Stimulated activated CD8-positive, alpha-beta memory T cell treated with anti-CD3 and anti-CD28 coated beads, Interleukin-12 subunit alpha, Interleukin-12 subunit beta, amount 100 ng/mL, for 4 hours (primary cell): ENCODE results near the gene FAM186B.
"Not testable (repeated sequence)": the region's sequence is repeated elsewhere in the genome, so short reads cannot be mapped to it uniquely, and the experiment has no call there.

ENCODE experiments used
- DNase-seq: peaks from one replicate; pipeline ENCODE4 v3.0.0-alpha.2; 2020; ENCODE audit warnings: low read depth

Gene FAM186B

DNA sequence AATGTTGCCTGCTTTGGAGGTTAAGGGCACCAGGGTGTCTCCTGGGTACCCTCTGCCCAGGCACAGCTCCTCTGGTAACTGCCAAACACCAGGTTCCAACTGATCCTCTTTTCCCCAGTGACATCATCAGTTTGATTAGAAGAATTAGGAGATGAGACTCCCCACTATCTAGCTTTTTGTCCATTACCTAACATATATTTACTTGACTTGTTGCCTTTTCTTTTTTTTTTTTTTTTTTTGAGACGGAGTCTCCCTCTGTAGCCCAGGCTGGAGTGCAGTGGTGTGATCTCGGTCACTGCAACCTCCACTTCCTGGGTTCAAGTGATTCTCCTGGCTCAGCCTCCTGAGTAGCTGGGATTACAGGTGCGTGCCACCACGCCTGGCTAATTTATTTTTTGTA lies at the start of gene FAM186B:
FAM186B (minus strand) TSS at position 101 of the 400 bp plus-strand sequence. CDS start 162 bp downstream, outside the sequence.
- not testable (repeated sequence) for DNase-seq

- no peak for DNase-seq
These were observed 49.3 kb upstream of the FAM186B start for GRCh38 chr12:49654715-49655114.

GRCh38 chr12:49652921-49653520 lies 47.6 kb upstream of the FAM186B start:
- DNase-seq = no peak

- DNase-seq = no peak
These were observed 46.4 kb upstream of the FAM186B start for GRCh38 chr12:49651855-49652254.

DNA sequence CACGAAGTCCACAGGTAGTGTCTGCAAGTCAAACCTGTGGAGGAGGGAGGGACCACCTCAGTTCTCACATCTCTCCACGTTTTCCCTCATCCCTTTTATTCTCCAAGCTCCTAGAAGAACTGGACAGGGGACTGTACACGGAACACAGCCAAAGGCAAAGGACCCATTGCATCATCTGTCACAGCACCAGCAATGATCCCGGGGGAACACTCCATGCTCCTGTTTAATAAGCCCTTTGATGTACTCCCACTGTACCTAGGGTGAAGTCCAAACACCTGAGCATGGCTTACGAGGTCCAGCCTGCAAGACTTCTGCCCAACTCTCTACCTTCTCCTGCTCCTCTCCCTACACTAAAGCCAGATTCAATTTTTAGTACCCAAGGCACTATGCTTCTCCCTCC lies 44.5 kb upstream of the FAM186B start:
- no peak for DNase-seq

DNA sequence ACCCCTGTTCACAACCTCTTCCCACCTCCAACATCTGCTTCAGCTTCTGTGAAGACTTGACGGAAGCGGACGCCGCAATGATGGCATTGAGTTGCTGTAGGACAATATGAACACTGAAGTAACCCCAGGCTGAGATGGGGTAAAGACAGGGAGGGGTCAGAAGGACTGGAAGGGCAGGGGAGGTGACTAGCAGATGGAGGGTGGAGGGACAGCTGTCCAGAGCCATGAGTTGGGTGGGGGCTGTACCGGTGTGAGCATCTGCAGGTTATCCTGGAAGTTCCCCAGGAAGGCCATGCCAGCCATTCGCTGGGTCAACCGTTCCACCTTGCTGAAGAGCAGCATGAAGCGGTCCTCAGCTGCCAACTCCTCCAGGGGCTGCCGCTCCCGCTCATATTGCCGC lies 44.0 kb upstream of the FAM186B start:
- no peak for DNase-seq

DNA sequence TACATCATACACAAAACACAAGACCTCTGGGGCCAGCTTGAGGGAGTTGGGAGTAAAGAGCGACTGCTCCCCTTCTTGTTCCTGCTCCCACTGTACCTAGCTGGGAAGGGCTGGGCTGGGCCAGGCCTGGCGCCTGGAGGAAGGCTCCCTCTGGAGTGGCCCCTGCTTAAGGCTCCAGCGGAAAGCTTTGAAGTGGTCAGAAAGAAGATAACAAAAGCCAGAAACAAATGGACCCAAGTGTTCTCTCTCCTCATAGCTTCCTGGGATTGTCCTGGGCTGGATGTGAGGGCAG lies 43.2 kb upstream of the FAM186B start:
- no peak for DNase-seq

GRCh38 chr12:49647827-49648711 lies 42.6 kb upstream of the FAM186B start:
- DNase-seq = no peak

DNA sequence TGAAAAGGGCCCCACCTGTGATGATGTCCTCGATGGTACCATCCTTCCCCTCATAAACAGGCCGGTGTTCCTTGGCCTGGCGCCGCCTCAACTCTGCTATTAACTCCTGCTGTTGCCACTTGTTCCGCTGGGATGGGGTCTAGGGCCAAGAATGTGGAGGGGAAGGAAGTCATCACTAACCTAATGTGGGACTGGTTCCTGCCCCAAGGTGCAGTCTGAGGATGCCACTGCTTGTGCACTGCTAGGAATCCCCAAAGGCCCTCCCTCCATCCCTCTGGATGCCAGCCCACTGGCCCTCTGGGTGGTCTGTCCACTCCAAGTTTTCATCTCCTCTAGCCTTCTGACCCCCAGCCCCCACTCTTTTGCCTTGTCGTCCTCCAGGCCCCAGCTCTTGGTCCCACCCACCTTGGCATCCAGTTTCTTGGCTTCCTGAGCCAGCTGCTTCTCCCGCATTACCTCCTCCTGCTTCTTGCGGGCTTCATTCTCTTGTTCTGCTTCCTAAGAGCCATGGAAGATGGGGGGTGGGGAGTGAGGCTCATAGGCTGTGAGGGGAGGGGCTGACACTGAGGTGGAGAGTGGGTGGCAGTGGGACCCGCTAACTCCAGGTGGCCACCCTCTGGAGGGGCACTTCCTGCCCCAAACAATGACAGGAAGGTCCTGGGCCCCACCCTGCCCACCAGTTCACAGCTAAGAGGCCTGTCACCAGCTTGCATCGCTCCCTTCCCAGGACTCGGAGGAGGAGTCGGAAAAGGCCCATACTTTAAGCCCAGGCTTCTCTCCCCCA lies 41.6 kb upstream of the FAM186B start:
- DNase-seq = no peak

DNA sequence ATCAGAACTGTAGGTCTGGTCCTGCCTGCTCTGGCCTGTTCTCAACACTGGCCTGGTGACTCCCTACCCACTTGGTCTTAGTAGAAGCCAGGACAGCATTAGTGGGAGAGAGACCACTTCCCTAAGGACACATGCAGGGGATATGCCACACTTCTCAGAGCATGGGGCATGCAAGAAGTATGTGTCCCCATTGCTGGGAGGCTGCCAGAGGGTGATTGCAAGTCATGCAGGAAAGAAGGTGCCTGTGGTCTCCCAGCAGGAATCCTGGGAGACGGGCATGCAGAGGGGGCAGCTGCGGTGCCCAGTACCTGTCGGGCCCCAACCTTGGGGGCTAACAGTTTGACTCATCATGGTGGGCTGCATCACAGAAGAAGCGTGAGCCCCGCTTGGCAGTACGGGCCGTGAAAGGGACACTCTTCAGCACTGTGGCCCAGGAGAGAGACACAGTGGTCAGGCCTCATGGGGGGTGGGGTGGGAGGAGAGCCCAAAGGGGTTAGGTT lies 40.9 kb upstream of the FAM186B start:
- no peak for DNase-seq

DNA sequence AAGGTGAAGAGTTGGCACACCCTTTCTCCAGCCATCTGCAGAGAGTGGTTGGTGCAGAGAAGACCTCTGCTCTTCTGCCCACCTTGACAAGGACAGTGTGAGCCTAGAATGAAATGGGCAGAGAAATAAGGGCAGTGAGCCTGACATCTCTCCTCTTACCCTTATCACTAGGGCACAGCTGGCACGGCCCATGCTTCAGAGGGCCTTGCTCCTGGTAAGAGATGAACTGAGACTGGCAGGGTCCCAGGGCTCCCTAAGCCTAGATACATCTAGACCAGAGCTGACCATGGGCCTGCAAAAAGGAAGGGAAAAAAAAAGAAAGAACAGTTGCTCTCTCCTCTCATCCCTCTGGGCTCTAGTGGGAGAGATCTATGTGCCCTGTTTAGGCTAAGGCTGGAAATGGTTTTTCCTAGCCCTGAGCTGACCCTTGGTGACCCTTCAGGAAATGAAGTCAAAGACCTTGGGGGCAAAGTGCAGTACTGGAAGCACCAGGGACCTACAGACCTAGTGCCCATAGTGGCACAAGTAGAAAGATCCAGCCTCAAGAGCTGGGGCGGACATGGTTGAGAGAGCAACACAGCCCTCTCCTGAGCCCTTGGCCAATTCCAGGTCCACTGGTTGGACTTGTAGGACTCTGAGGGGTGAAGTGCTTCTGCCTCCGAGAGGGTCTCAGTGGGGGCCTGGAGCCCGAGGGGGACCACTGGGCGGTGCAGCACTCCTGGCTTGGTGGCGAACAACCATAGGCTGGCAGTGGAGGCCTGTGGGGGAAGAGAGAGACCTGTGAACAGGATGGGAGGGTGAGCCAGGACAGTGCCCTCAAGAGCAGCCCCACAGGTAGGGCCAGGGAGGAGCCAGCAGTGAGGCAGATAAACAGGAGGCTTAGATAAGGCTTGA lies 40.0 kb upstream of the FAM186B start:
- DNase-seq = no peak

DNA sequence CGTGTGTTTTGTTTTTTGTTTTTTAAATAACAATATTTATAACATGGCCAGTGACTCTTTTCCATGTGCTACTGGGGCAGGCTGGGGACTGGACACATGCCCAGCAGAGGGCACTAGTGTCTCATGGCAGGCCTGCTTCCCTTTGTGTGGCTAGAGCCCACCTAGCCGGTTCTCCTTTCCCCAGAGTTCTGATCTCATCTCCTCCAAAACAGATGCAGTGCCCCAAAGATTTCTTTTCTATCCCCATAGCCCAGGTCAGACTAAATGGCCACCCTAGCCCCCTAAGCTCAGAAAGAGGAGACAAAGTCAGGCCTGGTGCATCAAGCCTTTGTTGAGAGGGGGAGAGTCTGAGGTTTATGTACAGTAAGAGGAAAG lies 39.2 kb upstream of the FAM186B start:
- peak; percentile 60 for DNase-seq

DNA sequence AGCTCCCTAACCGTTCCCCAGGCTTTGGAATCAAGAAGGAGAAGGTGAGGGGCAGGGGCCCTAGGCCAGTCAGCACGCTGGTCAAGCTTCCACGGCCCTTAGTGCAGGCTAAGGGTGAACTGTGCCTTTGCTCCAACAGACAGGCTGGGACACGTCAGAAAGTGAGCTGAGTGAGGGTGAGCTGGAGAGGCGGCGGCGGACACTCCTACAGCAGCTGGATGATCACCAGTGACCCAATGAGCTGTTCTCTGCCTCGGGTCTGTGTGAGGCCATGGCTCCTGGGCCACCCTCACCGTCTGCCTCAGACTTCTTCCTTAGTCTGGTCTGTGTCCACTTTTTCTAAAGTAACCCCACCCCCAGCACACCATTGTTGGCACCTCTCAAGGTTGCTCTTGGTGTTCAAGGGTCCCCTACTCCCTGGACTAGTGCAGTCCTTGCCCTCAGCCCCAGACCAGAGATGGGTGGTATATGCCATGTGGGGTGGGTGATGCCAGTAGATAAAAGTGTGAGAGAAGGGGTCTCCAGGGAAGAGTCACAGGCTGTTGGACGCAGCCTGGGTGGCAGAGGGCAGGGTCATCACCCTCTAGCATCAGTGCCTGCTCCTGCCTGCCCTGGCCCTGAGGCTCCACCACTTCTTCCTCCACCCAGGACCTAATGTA lies 38.7 kb upstream of the FAM186B start:
- no peak for DNase-seq

DNA sequence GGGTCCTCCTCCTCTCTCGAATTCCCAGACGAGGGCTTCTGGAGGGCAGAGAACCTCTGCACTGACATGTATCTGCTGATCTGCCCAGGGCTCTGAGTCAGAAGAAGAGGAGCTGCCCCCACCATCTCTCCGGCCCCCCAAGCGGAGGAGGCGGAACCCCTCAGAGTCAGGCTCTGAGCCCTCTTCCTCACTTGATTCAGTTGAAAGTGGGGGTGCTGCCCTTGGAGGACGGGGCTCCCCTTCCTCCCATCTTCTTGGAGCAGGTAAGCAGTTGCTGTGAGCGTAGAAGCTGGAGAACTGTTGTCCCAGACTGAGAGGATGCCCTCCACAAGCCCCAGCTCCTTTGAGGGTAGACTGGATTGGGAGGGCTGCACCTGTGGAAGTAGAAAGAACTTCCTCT lies 37.7 kb upstream of the FAM186B start:
- no peak for DNase-seq

DNA sequence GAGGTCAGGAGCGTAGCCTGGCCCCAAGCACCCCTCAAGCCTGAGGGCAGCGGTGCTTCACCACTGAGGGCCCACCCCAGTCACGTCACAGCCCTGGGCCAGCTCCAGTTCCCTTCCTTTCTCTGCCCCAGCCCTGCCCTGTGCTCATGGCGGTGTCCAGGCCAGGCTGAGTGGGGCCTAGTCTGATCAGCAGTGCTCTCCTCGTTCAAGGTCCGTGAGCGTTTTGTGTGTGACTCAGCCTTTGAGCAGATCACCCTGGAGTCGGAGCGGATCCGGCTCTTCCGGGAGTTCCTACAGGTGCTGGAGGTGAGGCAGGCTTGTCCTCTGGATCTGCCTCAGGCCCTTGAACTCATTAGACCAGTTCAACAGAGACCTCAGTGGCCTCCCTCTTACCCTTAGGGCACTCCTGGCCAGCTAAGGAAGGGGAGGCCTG lies 36.9 kb upstream of the FAM186B start:
- no peak for DNase-seq

DNA sequence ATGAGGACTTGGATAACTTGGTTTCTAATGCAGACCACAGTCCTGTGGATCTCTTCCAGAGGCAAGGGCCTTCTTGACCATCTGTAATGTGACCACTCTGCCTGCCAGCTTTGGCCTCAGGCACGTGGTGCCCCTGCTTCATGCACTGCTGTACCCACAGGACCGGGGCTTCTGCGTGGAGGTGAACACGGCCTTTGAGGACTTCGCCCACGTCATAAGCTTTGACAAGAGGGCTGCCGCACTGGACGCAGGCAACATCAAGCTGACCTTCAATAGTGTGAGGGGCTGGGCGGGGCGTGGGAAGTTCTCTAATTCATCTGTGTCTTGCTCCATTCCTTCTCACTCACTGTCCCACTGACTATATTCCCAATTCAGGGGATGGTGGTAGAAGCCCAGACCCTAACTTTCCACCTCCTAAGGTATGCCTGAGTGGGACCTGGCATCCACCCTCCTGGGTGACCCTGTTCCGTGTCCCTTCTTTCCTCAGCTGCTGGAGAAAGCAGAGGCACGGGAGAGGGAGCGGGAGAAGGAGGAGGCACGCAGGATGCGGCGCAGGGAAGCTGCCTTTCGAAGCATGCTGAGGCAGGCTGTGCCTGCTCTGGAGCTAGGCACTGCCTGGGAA lies 36.4 kb upstream of the FAM186B start:
- DNase-seq = no peak

GRCh38 chr12:49636979-49637755 lies 31.7 kb upstream of the FAM186B start:
- peak; percentile 15 for DNase-seq

GRCh38 chr12:49636574-49636973 lies 31.1 kb upstream of the FAM186B start:
- no peak for DNase-seq

DNA sequence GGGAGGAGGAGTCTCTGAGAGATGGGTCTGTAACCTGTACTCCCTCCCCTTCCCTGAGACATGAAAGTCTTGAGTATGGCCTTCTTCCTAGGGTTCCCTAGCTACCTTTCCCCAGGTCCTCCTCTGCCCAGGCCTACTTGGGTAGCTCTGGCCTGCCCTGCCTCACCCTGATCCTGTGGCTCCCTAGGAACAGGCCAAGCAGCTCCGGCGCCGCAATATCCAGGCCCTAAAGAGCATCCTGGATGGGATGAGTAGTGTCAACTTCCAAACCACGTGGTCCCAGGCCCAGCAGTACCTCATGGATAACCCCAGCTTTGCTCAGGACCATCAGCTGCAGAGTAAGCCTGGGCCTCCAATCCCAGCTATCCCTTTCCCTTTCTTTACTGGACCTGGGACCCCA lies 30.2 kb upstream of the FAM186B start:
- DNase-seq = no peak

DNA sequence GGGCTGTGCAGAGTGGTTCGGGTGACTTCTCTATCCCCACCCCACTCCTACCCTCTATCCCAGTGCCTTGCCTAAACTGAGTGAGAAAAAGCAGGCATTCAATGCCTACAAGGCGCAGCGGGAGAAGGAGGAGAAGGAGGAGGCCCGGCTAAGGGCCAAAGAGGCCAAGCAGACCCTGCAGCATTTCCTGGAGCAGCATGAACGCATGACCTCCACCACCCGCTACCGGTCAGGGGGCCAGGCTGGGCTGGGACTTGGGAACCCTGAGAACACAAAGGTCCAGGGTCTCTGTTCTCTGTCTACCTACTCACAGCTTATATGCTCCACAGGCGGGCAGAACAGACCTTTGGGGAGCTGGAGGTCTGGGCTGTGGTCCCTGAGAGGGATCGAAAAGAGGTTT lies 29.6 kb upstream of the FAM186B start:
- no peak for DNase-seq
